Immature natural killer cell (primary cell): ENCODE data around the gene STXBP6. TPM values are rescaled to one million over a fixed set of nuclear protein-coding genes. Genes with fewer than 3 reads are reported as not detected.

Experiments
- DNase-seq, 3 donors: peaks; one replicate each; pipeline ENCODE4 v3.0.0; 2022; ENCODE audit warnings: mixed read lengths in 1 of 3
- H3K27ac Mint-ChIP-seq, 6 donors: one replicate each; pipeline ENCODE4 v1.8.0; 2020; ENCODE audit warnings: mixed read lengths in 6 of 6, mild to moderate bottlenecking in 5 of 6, inconsistent platforms in 4 of 6, moderate library complexity in 3 of 6
- H3K27me3 Mint-ChIP-seq, 3 donors: one replicate each; pipeline ENCODE4 v1.8.0; 2020 to 2021; ENCODE audit warnings: low read depth in 3 of 3, mild to moderate bottlenecking in 3 of 3, mixed read lengths in 3 of 3, moderate library complexity in 3 of 3, inconsistent platforms in 1 of 3
- H3K36me3 Mint-ChIP-seq, 3 donors: one replicate each; pipeline ENCODE4 v1.8.0; 2020; ENCODE audit warnings: mixed read lengths in 3 of 3, inconsistent platforms in 2 of 3, mild to moderate bottlenecking in 2 of 3
- H3K4me1 Mint-ChIP-seq, 2 donors: one replicate each; pipeline ENCODE4 v1.8.0; 2020; ENCODE audit warnings: inconsistent platforms in 2 of 2, mild to moderate bottlenecking in 2 of 2, mixed read lengths in 2 of 2, moderate library complexity in 1 of 2
- H3K4me3 Mint-ChIP-seq, 5 donors: one replicate each; pipeline ENCODE4 v1.8.0; 2020; ENCODE audit warnings: mild to moderate bottlenecking in 5 of 5, mixed read lengths in 5 of 5, inconsistent platforms in 3 of 5, moderate library complexity in 3 of 5
- H3K9me3 Mint-ChIP-seq, 6 donors: one replicate each; pipeline ENCODE4 v1.8.0; 2020; ENCODE audit warnings: mild to moderate bottlenecking in 6 of 6, mixed read lengths in 6 of 6, inconsistent platforms in 4 of 6, moderate library complexity in 3 of 6
- polyA plus RNA-seq, 3 donors: library from polyadenylated mRNA; unstranded; fragments of 300-500 nt; fragmentation: Illumina TruSeq; gene quantifications; one replicate each; pipeline ENCODE4 v1.2.3, GENCODE V29; 2021

The STXBP6 gene
- polyA plus RNA-seq, 3 donors from 2014 or later: not detected

GRCh38 chr14:24959791-24960331, 90.1 kb downstream of the STXBP6 start:
- no peak for DNase-seq
- Mint-ChIP-seq H3K4me1 (no peaks in the 10 kb centered on the region), H3K9me3 (peaks cover 0 to 3% (median 0%) of the 10 kb centered on the region in 6 donors), H3K4me3 (no peak overlapping the region), H3K27ac (no peak overlapping the region), H3K36me3 (no peaks in the 10 kb centered on the region), H3K27me3 (peaks cover 0 to 6% (median under 1%) of the 10 kb centered on the region in 3 donors)

- no peak overlapping the region for H3K4me3 Mint-ChIP-seq
- peaks cover 0 to 3% (median 0%) of the 10 kb centered on the region in 6 donors for H3K9me3 Mint-ChIP-seq
- H3K27me3 Mint-ChIP-seq: peaks cover 2 to 9% (median 3%) of the 10 kb centered on the region in 3 donors
- no peak for DNase-seq
- peaks cover 0 to 7% of the 10 kb centered on the region in 2 donors for H3K4me1 Mint-ChIP-seq
- no peaks in the 10 kb centered on the region for H3K36me3 Mint-ChIP-seq
- H3K27ac Mint-ChIP-seq: no peak overlapping the region
Measured at GRCh38 chr14:24958271-24958670, 91.7 kb downstream of the STXBP6 start.

- no peak for DNase-seq
- peaks cover 0 to 7% of the 10 kb centered on the region in 2 donors for H3K4me1 Mint-ChIP-seq
- peaks cover 0 to 3% (median 0%) of the 10 kb centered on the region in 6 donors for H3K9me3 Mint-ChIP-seq
- H3K27me3 Mint-ChIP-seq: peaks cover 2 to 13% (median 3%) of the 10 kb centered on the region in 3 donors
- H3K4me3 Mint-ChIP-seq: no peak overlapping the region
- no peak overlapping the region for H3K27ac Mint-ChIP-seq
- H3K36me3 Mint-ChIP-seq: no peaks in the 10 kb centered on the region
Measured at GRCh38 chr14:24957814-24958213, 92.1 kb downstream of the STXBP6 start.

GRCh38 chr14:24956104-24956503, 93.8 kb downstream of the STXBP6 start:
- Mint-ChIP-seq H3K4me3 (no peak overlapping the region), H3K36me3 (no peaks in the 10 kb centered on the region), H3K27me3 (peaks cover 2 to 12% (median 3%) of the 10 kb centered on the region in 3 donors), H3K9me3 (peaks cover 0 to 3% (median 0%) of the 10 kb centered on the region in 6 donors), H3K4me1 (peaks cover 0 to 7% of the 10 kb centered on the region in 2 donors), H3K27ac (no peak overlapping the region)
- no peak for DNase-seq

- Mint-ChIP-seq H3K27ac (no peak overlapping the region), H3K4me3 (no peak overlapping the region), H3K9me3 (peaks cover 0 to 3% (median 0%) of the 10 kb centered on the region in 6 donors), H3K4me1 (peaks cover 0 to 7% of the 10 kb centered on the region in 2 donors), H3K27me3 (peaks cover 3 to 12% (median 3%) of the 10 kb centered on the region in 3 donors), H3K36me3 (no peaks in the 10 kb centered on the region)
- DNase-seq: no peak
Measured at GRCh38 chr14:24954700-24955037, 95.3 kb downstream of the STXBP6 start.

GRCh38 chr14:24954037-24954699, 95.8 kb downstream of the STXBP6 start:
- DNase-seq: no peak
- Mint-ChIP-seq H3K27me3 (peaks cover 3 to 12% (median 3%) of the 10 kb centered on the region in 3 donors), H3K36me3 (no peaks in the 10 kb centered on the region), H3K27ac (no peak overlapping the region), H3K4me3 (no peak overlapping the region), H3K4me1 (peaks cover 0 to 7% of the 10 kb centered on the region in 2 donors), H3K9me3 (peaks cover 0 to 3% (median 0%) of the 10 kb centered on the region in 6 donors)

GRCh38 chr14:24952851-24953666, 96.9 kb downstream of the STXBP6 start:
- H3K27me3 Mint-ChIP-seq: peaks cover 3 to 12% (median 3%) of the 10 kb centered on the region in 3 donors
- DNase-seq: no peak
- no peak overlapping the region for H3K4me3 Mint-ChIP-seq
- no peak overlapping the region for H3K27ac Mint-ChIP-seq
- no peaks in the 10 kb centered on the region for H3K36me3 Mint-ChIP-seq
- H3K9me3 Mint-ChIP-seq: no peaks in the 10 kb centered on the region
- H3K4me1 Mint-ChIP-seq: peaks cover 0 to 7% of the 10 kb centered on the region in 2 donors

GRCh38 chr14:24948261-24948847, 101.6 kb downstream of the STXBP6 start:
- Mint-ChIP-seq H3K4me1 (no peaks in the 10 kb centered on the region), H3K36me3 (no peaks in the 10 kb centered on the region), H3K27me3 (peaks cover 0 to 6% (median 1%) of the 10 kb centered on the region in 3 donors), H3K4me3 (no peak overlapping the region), H3K9me3 (peaks cover 0 to 1% (median 0%) of the 10 kb centered on the region in 6 donors), H3K27ac (no peak overlapping the region)
- no peak for DNase-seq

- DNase-seq: no peak
- Mint-ChIP-seq H3K9me3 (peaks cover 0 to 1% (median 0%) of the 10 kb centered on the region in 6 donors), H3K4me1 (no peaks in the 10 kb centered on the region), H3K4me3 (no peak overlapping the region), H3K27ac (no peak overlapping the region), H3K36me3 (no peaks in the 10 kb centered on the region), H3K27me3 (peaks cover 0 to 1% (median 0%) of the 10 kb centered on the region in 3 donors)
Measured at GRCh38 chr14:24947131-24947530, 102.8 kb downstream of the STXBP6 start.

- no peak for DNase-seq
- Mint-ChIP-seq H3K27ac (no peak overlapping the region), H3K9me3 (peaks cover 0 to 1% (median 0%) of the 10 kb centered on the region in 6 donors), H3K36me3 (no peaks in the 10 kb centered on the region), H3K4me1 (no peaks in the 10 kb centered on the region), H3K27me3 (peaks cover 0 to 2% (median under 1%) of the 10 kb centered on the region in 3 donors), H3K4me3 (no peak overlapping the region)
Measured at GRCh38 chr14:24944800-24945199, 105.1 kb downstream of the STXBP6 start.

- H3K36me3 Mint-ChIP-seq: no peaks in the 10 kb centered on the region
- H3K4me3 Mint-ChIP-seq: no peak overlapping the region
- H3K27me3 Mint-ChIP-seq: peaks cover 0 to 2% (median 0%) of the 10 kb centered on the region in 3 donors
- no peak for DNase-seq
- H3K27ac Mint-ChIP-seq: no peak overlapping the region
- peaks cover 0 to 1% (median 0%) of the 10 kb centered on the region in 6 donors for H3K9me3 Mint-ChIP-seq
- H3K4me1 Mint-ChIP-seq: no peaks in the 10 kb centered on the region
Measured at GRCh38 chr14:24943024-24943423, 106.9 kb downstream of the STXBP6 start.

- peaks cover 0 to 1% (median 0%) of the 10 kb centered on the region in 6 donors for H3K9me3 Mint-ChIP-seq
- H3K4me3 Mint-ChIP-seq: no peak overlapping the region
- H3K36me3 Mint-ChIP-seq: no peaks in the 10 kb centered on the region
- DNase-seq: no peak
- H3K4me1 Mint-ChIP-seq: no peaks in the 10 kb centered on the region
- peaks cover 0 to 2% (median 0%) of the 10 kb centered on the region in 3 donors for H3K27me3 Mint-ChIP-seq
- H3K27ac Mint-ChIP-seq: no peak overlapping the region
Measured at GRCh38 chr14:24941719-24942118, 108.2 kb downstream of the STXBP6 start.

- Mint-ChIP-seq H3K4me1 (no peaks in the 10 kb centered on the region), H3K36me3 (no peaks in the 10 kb centered on the region), H3K27me3 (peaks cover 0 to 2% (median 2%) of the 10 kb centered on the region in 3 donors), H3K27ac (no peak overlapping the region), H3K9me3 (no peaks in the 10 kb centered on the region), H3K4me3 (no peak overlapping the region)
- DNase-seq: no peak
Measured at GRCh38 chr14:24940213-24940783, 109.6 kb downstream of the STXBP6 start.
